Right renal pelvis (tissue), 4 donors: ENCODE data around the gene CADM1. TPM values are rescaled to one million over a fixed set of nuclear protein-coding genes. Genes with fewer than 3 reads are reported as not detected.

ENCODE experiments used
- DNase-seq, 4 donors: peaks; one replicate each; pipeline ENCODE4 v3.0.0-alpha.2; 2013; ENCODE audit warnings: low read depth in 4 of 4, low spot score in 3 of 4, missing footprints in 1 of 4
- polyA plus RNA-seq, 4 donors: library from polyadenylated mRNA; unstranded; fragments of 120-200 nt; gene quantifications; one replicate each; pipeline ENCODE4 v1.2.1, GENCODE V29; 2013; ENCODE audit not compliant: insufficient read length in 4 of 4

Gene CADM1
- polyA plus RNA-seq, 4 donors, result 126 to 146 (median 136) TPM

DNA sequence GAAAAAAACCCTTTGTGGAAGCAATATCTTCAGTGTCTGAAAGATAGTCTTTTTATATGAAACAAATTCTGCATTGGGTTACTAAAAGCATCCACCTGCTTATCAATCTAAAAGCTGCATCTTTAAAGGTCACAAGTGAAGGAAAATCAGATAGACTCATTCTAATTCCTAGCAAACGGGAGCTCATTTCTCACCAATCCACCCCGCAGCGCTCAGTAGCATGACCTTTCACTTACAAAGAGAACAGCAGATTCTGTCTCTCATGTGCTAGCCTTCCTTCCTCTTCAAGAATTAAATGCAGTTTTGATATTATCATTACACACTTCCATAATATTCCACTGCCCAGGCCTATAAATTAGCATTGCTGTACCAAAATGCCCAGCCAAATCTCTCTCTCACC, 212.9 kb downstream of the CADM1 start:
- no peak for DNase-seq

- DNase-seq, result no peak
Measured at GRCh38 chr11:115290893-115291292, 213.3 kb downstream of the CADM1 start.

GRCh38 chr11:115290479-115290878, 213.7 kb downstream of the CADM1 start:
- DNase-seq, result no peak

GRCh38 chr11:115287266-115287665, 216.9 kb downstream of the CADM1 start:
- DNase-seq, result no peak

DNA sequence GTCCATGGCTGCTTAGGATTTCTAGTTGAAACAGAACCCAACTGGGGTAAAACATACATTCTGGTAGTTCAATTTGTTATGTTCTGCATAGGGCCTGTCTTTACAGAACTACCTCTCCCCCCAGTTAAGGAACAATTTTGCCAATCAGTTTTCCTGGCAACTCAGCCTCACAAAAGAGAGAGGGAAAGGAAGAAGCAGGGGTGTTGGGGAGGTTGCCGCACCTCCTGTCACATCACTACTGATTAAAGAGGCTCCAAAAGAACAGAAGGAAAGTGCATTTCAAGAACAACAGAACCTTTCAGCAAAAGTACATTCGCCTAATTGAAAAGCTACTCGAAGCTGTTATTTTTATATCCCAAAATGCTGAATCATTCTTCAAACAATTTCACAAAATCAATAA, 217.6 kb downstream of the CADM1 start:
- no peak for DNase-seq

DNA sequence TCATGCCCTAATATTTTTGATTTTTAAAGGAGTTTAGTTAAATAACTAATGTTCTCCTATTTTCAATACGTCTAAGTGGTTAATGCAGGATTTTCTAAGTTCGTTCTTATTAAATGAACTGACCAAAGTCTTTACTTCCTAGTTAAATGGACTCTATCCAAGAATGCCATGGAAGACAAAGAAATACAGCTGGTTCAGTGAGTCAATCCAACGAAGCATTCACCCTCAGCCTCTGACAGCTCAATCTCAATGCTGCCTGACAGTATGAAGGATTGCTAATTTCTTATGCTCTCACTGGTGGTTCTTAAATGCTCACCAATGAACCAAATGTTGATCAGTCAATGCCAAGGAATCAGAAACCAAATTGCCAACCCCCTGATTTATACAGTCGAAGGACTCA, 219.4 kb downstream of the CADM1 start:
- no peak for DNase-seq

- no peak for DNase-seq
Measured at GRCh38 chr11:115282923-115283322, 221.3 kb downstream of the CADM1 start.

GRCh38 chr11:115280775-115281174, 223.4 kb downstream of the CADM1 start:
- no peak for DNase-seq

DNA sequence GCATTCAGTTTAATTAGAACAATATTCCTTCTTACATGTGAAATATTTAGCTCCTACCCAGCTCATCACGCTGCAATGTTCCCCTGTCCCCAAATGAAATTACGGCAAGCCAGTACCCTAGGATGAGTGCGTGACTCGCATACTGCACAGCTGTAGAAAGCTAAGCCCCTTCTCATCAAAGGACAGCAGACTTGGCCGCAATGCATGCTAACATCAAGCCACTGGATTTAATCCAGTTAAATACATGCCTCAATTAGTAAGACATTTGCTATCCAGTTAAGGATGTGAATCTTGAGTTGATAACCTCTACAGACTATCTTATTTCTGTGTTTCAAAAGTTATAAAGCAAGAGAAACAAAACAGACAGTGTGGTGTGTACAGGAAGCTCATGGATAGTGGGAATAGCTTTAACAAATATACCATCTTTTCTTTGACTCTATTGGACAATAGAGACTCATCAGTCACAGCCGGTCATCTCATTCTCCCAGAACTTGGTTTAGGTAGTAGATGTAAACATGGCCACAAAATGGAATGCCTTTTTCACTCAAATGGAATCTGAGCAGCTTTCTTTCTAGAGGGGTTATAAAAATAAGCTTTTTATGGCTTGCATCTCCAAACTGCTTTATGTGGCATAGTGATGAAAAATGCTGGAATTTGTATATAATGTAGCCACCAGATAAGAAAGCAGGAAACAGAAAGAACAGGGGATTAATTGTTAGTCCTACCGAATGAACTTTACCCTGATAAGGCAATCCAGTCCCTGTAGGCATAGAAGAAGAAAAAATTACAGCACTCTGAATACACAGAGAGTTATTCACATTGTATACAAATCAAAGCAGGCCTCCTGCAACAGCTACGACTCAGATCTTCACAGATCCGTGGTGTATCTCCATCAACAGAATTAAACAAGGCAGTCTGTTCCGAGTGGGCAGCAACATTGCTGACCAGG, 224.1 kb downstream of the CADM1 start:
- DNase-seq, result no peak

DNA sequence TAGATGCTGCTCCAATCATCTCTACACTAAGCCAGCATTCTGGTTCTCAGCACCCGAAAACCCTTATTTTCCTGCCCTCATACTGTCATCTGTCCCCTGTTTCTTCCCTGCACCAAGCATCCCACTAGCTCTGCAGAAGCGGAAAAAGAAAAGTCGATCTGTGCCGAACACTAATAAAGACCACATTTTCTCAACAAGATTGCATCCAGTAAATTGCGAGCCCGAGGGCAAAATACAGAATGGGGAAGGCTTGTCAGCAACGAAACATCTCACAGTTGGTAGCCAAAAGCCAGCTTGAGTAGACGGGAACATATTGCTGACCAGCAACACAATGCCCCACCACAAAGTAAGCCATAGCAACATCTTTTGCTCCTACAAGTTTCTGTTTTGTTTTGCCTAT, 227.4 kb downstream of the CADM1 start:
- DNase-seq, result no peak

- no peak for DNase-seq
Measured at GRCh38 chr11:115276191-115276590, 228.0 kb downstream of the CADM1 start.

GRCh38 chr11:115275045-115275444, 229.2 kb downstream of the CADM1 start:
- DNase-seq, result no peak

- DNase-seq, result no peak
Measured at GRCh38 chr11:115272925-115273324, 231.3 kb downstream of the CADM1 start.

DNA sequence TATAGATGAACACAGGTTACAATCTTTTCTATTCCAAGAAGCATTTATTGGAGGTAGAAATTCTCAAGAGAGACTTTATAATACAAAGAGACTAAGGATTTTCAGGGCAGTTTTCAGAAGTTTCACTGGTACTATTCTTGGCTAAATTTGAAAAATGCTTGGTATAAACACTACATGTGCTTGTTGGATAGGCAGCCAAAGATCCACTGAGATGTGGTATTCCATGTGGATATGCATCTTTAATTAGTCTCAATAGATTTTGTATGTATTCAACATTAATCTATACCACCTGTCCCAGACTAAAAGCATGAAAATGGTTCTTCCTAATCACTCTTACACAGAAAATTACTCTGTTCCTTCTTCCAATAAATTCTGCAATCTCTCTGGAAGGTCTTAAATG, 232.6 kb downstream of the CADM1 start:
- no peak for DNase-seq

- DNase-seq, result no peak
Measured at GRCh38 chr11:115269191-115269950, 234.8 kb downstream of the CADM1 start.

GRCh38 chr11:115267871-115268270, 236.3 kb downstream of the CADM1 start:
- DNase-seq, result no peak

- no peak for DNase-seq
Measured at GRCh38 chr11:115267238-115267781, 236.9 kb downstream of the CADM1 start.

DNA sequence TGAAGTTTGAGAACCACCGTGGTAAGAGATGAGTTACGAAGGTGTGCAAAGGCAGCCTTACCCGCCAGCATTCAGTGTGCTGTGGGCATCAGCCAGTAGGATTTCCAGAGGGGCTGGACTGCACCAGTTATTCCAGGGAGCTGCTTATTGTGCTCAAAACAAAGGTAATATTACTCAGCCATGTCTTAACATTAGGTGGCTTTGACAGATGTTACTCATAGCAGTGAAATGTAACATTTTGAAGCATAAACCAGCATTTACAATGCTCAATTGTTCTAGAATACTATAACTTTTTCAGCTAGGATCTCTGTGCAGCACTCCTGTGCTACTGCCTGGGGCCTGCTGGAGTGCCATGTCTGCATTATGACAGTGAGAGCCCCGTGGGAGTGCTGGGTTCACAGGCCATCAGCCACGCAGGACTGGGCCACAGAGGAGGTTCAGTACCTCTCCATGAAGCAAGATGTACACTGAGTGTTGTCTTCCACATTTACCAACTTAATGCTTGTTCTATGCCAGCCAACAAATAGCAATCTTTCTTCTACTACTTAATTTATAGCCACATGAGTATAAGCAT, 238.1 kb downstream of the CADM1 start:
- no peak for DNase-seq

DNA sequence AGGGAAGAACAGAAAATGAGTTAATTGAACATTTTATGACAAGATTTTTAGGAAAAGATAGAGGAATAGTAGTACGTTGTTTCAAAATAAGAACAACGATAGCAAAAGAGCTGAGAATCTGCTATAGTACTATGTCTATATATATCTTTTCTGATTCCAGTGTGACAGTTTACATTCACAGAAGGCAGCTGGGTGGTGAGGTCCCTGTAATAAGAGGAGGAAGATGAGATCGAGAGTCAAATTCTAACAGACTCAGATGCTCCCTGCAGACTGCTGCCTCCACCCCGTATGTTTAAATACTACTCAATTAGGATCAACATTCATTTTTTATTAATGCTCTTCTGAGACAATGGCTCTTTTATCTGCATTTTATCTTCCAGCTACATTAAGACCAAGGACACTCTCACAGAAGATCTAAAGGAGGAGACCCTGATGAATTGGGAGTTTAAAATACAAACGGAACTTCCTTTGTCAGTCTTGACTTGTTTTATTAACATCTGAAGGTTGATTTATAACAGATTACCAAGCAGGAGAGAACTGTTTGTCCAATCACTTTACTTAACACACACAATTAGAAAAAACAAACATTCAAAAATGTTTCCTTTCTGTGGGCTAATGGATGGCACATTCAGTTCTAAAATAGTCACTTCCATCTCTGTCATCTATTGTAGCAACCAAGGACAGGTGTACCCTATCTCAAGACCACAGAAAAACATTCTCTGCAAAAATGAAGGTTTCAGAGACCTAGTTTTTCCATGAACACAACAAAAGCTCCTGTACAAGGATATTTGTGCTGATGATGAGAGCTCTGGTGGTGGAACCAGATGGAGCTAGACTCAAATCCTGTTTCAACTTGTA, 240.2 kb downstream of the CADM1 start:
- DNase-seq, result no peak

DNA sequence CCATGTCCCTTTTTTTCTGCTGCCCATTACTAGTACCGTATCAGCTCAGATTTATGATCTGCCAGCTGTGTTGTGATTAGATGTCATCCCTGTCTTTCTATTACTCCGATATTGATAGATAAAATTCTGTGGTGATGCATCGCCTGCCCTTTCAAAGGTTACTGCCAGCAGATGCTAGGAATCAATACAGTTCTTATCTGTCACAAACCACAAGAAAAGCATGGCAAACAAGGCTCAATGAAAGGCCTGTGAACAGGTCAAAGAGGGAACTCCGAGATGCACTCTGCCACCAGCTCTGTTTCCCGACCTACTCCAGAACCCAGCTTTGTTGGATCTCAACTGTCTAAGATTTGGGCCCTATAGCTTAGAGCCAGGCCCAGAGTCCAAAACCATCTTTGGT, 246.0 kb downstream of the CADM1 start:
- DNase-seq, result no peak
